ENCODE results near the gene GPR132. TPM values are rescaled to one million over a fixed set of nuclear protein-coding genes. Genes with fewer than 3 reads are reported as not detected.

Gene GPR132
- total RNA-seq, 1 experiment from 2014 or later = 0.20 TPM

GRCh38 chr14:105022276-105022670 is 43.0 kb downstream of the GPR132 start:
- Histone ChIP-seq H2AFZ (ENCODE audit: low read length) (no peak overlapping the region), H3T11ph (ENCODE audit: low read length) (no peak overlapping the region), H3K27ac (ENCODE audit: insufficient read length, low read depth, low read length) (no peak overlapping the region), H4K5ac (ENCODE audit: insufficient read length, low read depth, low read length) (no peak overlapping the region), H2BK12ac (ENCODE audit: insufficient read length, low read depth, low read length) (no peak overlapping the region), H3K23me2 (ENCODE audit: insufficient read length, low read depth, low read length, poor library complexity, severe bottlenecking) (peaks cover 13% of the 10 kb centered on the region), H2BK5ac (ENCODE audit: insufficient read length, low read length) (no peak overlapping the region), H4K20me1 (ENCODE audit: control insufficient read depth, insufficient read depth, insufficient read length) (no peaks in the 10 kb centered on the region), H3K9ac (ENCODE audit: extremely low read depth, insufficient read length, low read length) (peak overlapping the region; percentile 44), H3K23ac (ENCODE audit: insufficient read length, low read depth, low read length) (no peak overlapping the region), H3K4me2 (ENCODE audit: insufficient read depth, insufficient read length, low read length) (peak overlapping the region; percentile 83), H2BK15ac (ENCODE audit: low read depth, low read length) (no peak overlapping the region), H3K27me3 (ENCODE audit: insufficient read depth, low read length) (no peaks in the 10 kb centered on the region), H3K18ac (ENCODE audit: insufficient read length, low read depth, low read length) (no peak overlapping the region), H3K4ac (ENCODE audit: low read depth, low read length) (no peak overlapping the region), H4K91ac (ENCODE audit: insufficient read length, low read depth, low read length) (no peak overlapping the region), H3K14ac (ENCODE audit: insufficient read depth, low read length) (no peak overlapping the region), H2BK20ac (ENCODE audit: low read depth, low read length, poor library complexity, severe bottlenecking) (no peak overlapping the region), H4K8ac (replicated peaks; ENCODE audit: insufficient read length, low read depth, low read length) (no peak overlapping the region), H2AK5ac (ENCODE audit: insufficient read length, low read length) (no peak overlapping the region), H3K4me1 (ENCODE audit: insufficient read depth, low read length) (peaks cover 5% of the 10 kb centered on the region; the same call in 1 of the 2 replicates), H3K56ac (ENCODE audit: insufficient read length, low read depth, low read length) (no peak overlapping the region), H2BK120ac (ENCODE audit: low read depth, low read length, poor library complexity, severe bottlenecking) (no peak overlapping the region), H3K79me1 (ENCODE audit: insufficient read depth, low read depth, low read length, poor library complexity, severe bottlenecking) (peaks cover 9% of the 10 kb centered on the region), H3K79me2 (ENCODE audit: insufficient read depth, low read length) (peaks cover 27% of the 10 kb centered on the region), H3K9me3 (ENCODE audit: control insufficient read depth, low read depth, low read length) (no peaks in the 10 kb centered on the region)
- Mint-ChIP-seq H3K27me3 (ENCODE audit: low read depth) (peaks cover 7% of the 10 kb centered on the region), H3K9me3 (peaks cover 0 to 5% of the 10 kb centered on the region in 2 experiments; a peak in 2 of 5 replicates), H3K4me3 (peak overlapping the region; percentile 81 to 94), H3K27ac (no peak overlapping the region), H3K4me1 (peaks cover 37 to 43% of the 10 kb centered on the region in 2 experiments), H3K36me3 (ENCODE audit: insufficient read depth in 1 of 3, low read depth in 3 of 3) (peaks cover 5 to 14% (median 10%) of the 10 kb centered on the region in 3 experiments; a peak in 6 of 7 replicates)
- TF ChIP-seq CTCF (conservative IDR thresholded peaks at IDR 0.05) = no peak
- no peak for DNase-seq
- no CpG with 5 or more reads among the region's 2 CpGs for WGBS (ENCODE audit: extremely low coverage, insufficient read length, low lambda C conversion rate)

Measured in H9 (cell line).